Activated gamma-delta T cell treated with Interleukin-2 at 50 U/mL for 16 hours (primary cell): Measurements from ENCODE around the gene RFX4.
"Not testable (repeated sequence)": the region's sequence is repeated elsewhere in the genome, so short reads cannot be mapped to it uniquely, and the experiment has no call there.

Experiments
- DNase-seq: peaks from one replicate; pipeline ENCODE4 v3.0.0-alpha.2; 2020

The RFX4 gene

GRCh38 chr12:106692896-106693820 is 110.4 kb downstream of the RFX4 start:
- DNase-seq, result no peak

- DNase-seq, result no peak
Measured at GRCh38 chr12:106696071-106696470, 113.3 kb downstream of the RFX4 start.

GRCh38 chr12:106696681-106697417 is 114.0 kb downstream of the RFX4 start:
- no peak for DNase-seq

- DNase-seq, result no peak
Measured at GRCh38 chr12:106704081-106704480, 121.3 kb downstream of the RFX4 start.

- DNase-seq, result no peak
Measured at GRCh38 chr12:106705971-106706370, 123.2 kb downstream of the RFX4 start.

- no peak for DNase-seq
Measured at GRCh38 chr12:106709068-106709511, 126.3 kb downstream of the RFX4 start.

GRCh38 chr12:106710143-106710893 is 127.5 kb downstream of the RFX4 start:
- DNase-seq, result no peak

- no peak for DNase-seq
Measured at GRCh38 chr12:106711316-106711715, 128.5 kb downstream of the RFX4 start.

GRCh38 chr12:106712768-106713167 is 130.0 kb downstream of the RFX4 start:
- DNase-seq, result no peak

GRCh38 chr12:106714926-106715325 is 132.1 kb downstream of the RFX4 start:
- no peak for DNase-seq

- no peak for DNase-seq
Measured at GRCh38 chr12:106715582-106715981, 132.8 kb downstream of the RFX4 start.

GRCh38 chr12:106717673-106718072 is 134.9 kb downstream of the RFX4 start:
- no peak for DNase-seq

GRCh38 chr12:106719879-106720278 is 137.1 kb downstream of the RFX4 start:
- no peak for DNase-seq

- DNase-seq, result no peak
Measured at GRCh38 chr12:106720696-106721095, 137.9 kb downstream of the RFX4 start.

- no peak for DNase-seq
Measured at GRCh38 chr12:106721915-106722314, 139.1 kb downstream of the RFX4 start.

GRCh38 chr12:106722837-106723236 is 140.0 kb downstream of the RFX4 start:
- DNase-seq, result no peak

- DNase-seq, result no peak
Measured at GRCh38 chr12:106723416-106723815, 140.6 kb downstream of the RFX4 start.

- DNase-seq, result no peak
Measured at GRCh38 chr12:106724116-106724515, 141.3 kb downstream of the RFX4 start.

GRCh38 chr12:106724934-106725333 is 142.1 kb downstream of the RFX4 start:
- DNase-seq, result no peak

- not testable (repeated sequence) for DNase-seq
Measured at GRCh38 chr12:106726603-106727202, 143.9 kb downstream of the RFX4 start.

- no peak for DNase-seq
Measured at GRCh38 chr12:106729611-106730010, 146.8 kb downstream of the RFX4 start.

GRCh38 chr12:106732890-106733289 is 150.1 kb downstream of the RFX4 start:
- no peak for DNase-seq

GRCh38 chr12:106733660-106734059 is 150.9 kb downstream of the RFX4 start:
- DNase-seq, result no peak
